Mucosa of descending colon (tissue), 3 donors: Measurements from ENCODE around the gene TOE1. TPM values are rescaled to one million over a fixed set of nuclear protein-coding genes. Genes with fewer than 3 reads are reported as not detected.

Experiments
- ATAC-seq: fragments of 200-7000 bp; cut with Tn5 transposase; one replicate; pipeline ENCODE4 v1.9.1; 2020; ENCODE audit warnings: mild to moderate bottlenecking, moderate library complexity
- DNase-seq, 3 donors: peaks; one replicate each; pipeline ENCODE4 v3.0.0-alpha.2; 2020
- H3K36me3 ChIP-seq: fragments of 200-600 bp; one replicate; pipeline ENCODE4 v1.8.0; 2021; ENCODE audit warnings: low read depth, mild to moderate bottlenecking
- H3K4me1 ChIP-seq: fragments of 200-600 bp; one replicate; pipeline ENCODE4 v1.8.0; 2021; ENCODE audit warnings: low read depth, mild to moderate bottlenecking
- H3K4me3 ChIP-seq: fragments of 200-600 bp; one replicate; pipeline ENCODE4 v1.8.0; 2021; ENCODE audit warnings: mild to moderate bottlenecking
- H3K9me3 ChIP-seq: fragments of 200-600 bp; one replicate; pipeline ENCODE4 v1.8.0; 2021; ENCODE audit warnings: mild to moderate bottlenecking
- CTCF ChIP-seq: fragments of 200-600 bp; IDR thresholded peaks from one replicate; pipeline ENCODE4 v1.8.0; 2022; ENCODE audit warnings: antibody characterized with exemption, mild to moderate bottlenecking
- intact Hi-C, 2 donors: fragments of 100-400 bp; cut with DNase I in 1 of 2; cut with micrococcal nuclease in 1 of 2; formaldehyde crosslinking; loops; one replicate each; pipeline versions ENCODE4 v1.11.0 to v1.11.1; 2022; cut with DNase I, micrococcal nuclease
- total RNA-seq, 3 donors: library from RNA; stranded (reverse); fragmentation: NEBNext Ultra II Directional in 2 of 3; extraction: Animal tissue kit (Norgen Biotek cat#: 25700) in 2 of 3; gene quantifications; one replicate each; pipeline versions ENCODE4 v1.2.1 to v1.2.4, GENCODE V29; 2021 to 2023
- donor health status: DM: no; HTN: no; CAD: no; lungs with moderate emphysema.
- donor health status: DM: no; HTN: no; CAD: no.
- donor health status: DM: no; HTN: yes; CAD: no.

TOE1 gene
- total RNA-seq, 3 donors from 2014 or later = 11.1 to 18.7 (median 12.9) TPM

GRCh38 chr1:45305231-45305630 is 34.7 kb upstream of the TOE1 start:
- Histone ChIP-seq H3K4me3 (no peak overlapping the region), H3K36me3 (no peaks in the 10 kb centered on the region), H3K9me3 (no peaks in the 10 kb centered on the region), H3K4me1 (peaks cover 11% of the 10 kb centered on the region)
- no peak for DNase-seq
- intact Hi-C loops = no loop called here
- no peak for ATAC-seq
- TF ChIP-seq CTCF = no peak

GRCh38 chr1:45306319-45306718 is 33.7 kb upstream of the TOE1 start:
- Histone ChIP-seq H3K36me3 (no peaks in the 10 kb centered on the region), H3K9me3 (no peaks in the 10 kb centered on the region), H3K4me3 (no peak overlapping the region), H3K4me1 (peaks cover 11% of the 10 kb centered on the region)
- no peak for ATAC-seq
- DNase-seq = no peak
- intact Hi-C loops = no loop called here
- no peak for TF ChIP-seq CTCF

- H3K4me3 ChIP-seq = no peak overlapping the region
- DNase-seq = no peak
- intact Hi-C loops = no loop called here
- TF ChIP-seq CTCF = no peak
- no peak for ATAC-seq
- H3K9me3 ChIP-seq = no peaks in the 10 kb centered on the region
- H3K4me1 ChIP-seq = peaks cover 11% of the 10 kb centered on the region
- H3K36me3 ChIP-seq = no peaks in the 10 kb centered on the region
Observed at GRCh38 chr1:45306905-45307304, 33.1 kb upstream of the TOE1 start.

GRCh38 chr1:45314266-45314665 is 25.7 kb upstream of the TOE1 start:
- ATAC-seq (no peak), DNase-seq (no peak)
- no peak overlapping the region for H3K4me3 ChIP-seq
- intact Hi-C loops = no loop called here
- no peaks in the 10 kb centered on the region for H3K4me1 ChIP-seq
- TF ChIP-seq CTCF = no peak
- H3K9me3 ChIP-seq = no peaks in the 10 kb centered on the region
- no peaks in the 10 kb centered on the region for H3K36me3 ChIP-seq

GRCh38 chr1:45317166-45317565 is 22.8 kb upstream of the TOE1 start:
- intact Hi-C loops = no loop called here
- H3K36me3 ChIP-seq = no peaks in the 10 kb centered on the region
- H3K4me3 ChIP-seq = no peak overlapping the region
- no peaks in the 10 kb centered on the region for H3K9me3 ChIP-seq
- no peaks in the 10 kb centered on the region for H3K4me1 ChIP-seq
- no peak for DNase-seq
- no peak for ATAC-seq
- TF ChIP-seq CTCF = no peak

GRCh38 chr1:45319761-45320160 is 20.2 kb upstream of the TOE1 start:
- Histone ChIP-seq H3K36me3 (no peaks in the 10 kb centered on the region), H3K4me1 (no peaks in the 10 kb centered on the region), H3K4me3 (no peak overlapping the region), H3K9me3 (no peaks in the 10 kb centered on the region)
- no peak for DNase-seq
- ATAC-seq = no peak
- intact Hi-C loops = no loop called here
- no peak for TF ChIP-seq CTCF
